ENCODE data around the gene HNF1A. TPM values are rescaled to one million over a fixed set of nuclear protein-coding genes. Genes with fewer than 3 reads are reported as not detected.

HNF1A gene
- total and polyA plus RNA-seq, 8 donors = 0.89 to 14.5 (median 6.0) TPM

DNA sequence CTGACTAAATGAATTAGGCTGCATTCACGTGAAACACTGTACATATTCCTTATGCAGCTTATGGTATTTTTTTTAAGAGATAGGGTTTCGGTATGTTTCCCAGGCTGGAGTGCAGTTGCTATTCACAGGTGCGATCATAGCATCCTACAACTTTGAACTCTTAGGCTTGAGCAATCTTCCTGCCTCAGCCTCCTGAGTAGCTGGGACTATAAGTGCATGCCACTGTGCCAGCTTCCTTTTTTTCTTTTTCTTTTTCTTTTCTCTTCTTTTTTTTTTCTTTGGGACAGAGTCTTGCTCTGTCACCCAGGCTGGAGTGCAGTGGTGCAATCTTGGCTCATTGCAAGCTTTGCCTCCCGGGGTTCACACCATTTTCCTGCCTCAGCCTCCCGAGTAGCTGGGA lies 38.3 kb upstream of the HNF1A start:
- Histone ChIP-seq H3K4me3 (no peak overlapping the region), H3K9me3 (no peaks in the 10 kb centered on the region), H3K4me1 (peaks cover 0 to 11% (median 2%) of the 10 kb centered on the region in 4 donors), H3K27me3 (peaks cover 0 to 13% (median 0%) of the 10 kb centered on the region in 3 donors), H3K36me3 (no peaks in the 10 kb centered on the region), H3K27ac (no peak overlapping the region)
- DNase-seq = no peak
- intact Hi-C loops (cut with DNase I; ENCODE audit: low total_unique reads) = no loop called here
- no peak for TF ChIP-seq POLR2AphosphoS5 (IDR thresholded peaks at IDR 0.05)
- TF ChIP-seq, protein P1, sequence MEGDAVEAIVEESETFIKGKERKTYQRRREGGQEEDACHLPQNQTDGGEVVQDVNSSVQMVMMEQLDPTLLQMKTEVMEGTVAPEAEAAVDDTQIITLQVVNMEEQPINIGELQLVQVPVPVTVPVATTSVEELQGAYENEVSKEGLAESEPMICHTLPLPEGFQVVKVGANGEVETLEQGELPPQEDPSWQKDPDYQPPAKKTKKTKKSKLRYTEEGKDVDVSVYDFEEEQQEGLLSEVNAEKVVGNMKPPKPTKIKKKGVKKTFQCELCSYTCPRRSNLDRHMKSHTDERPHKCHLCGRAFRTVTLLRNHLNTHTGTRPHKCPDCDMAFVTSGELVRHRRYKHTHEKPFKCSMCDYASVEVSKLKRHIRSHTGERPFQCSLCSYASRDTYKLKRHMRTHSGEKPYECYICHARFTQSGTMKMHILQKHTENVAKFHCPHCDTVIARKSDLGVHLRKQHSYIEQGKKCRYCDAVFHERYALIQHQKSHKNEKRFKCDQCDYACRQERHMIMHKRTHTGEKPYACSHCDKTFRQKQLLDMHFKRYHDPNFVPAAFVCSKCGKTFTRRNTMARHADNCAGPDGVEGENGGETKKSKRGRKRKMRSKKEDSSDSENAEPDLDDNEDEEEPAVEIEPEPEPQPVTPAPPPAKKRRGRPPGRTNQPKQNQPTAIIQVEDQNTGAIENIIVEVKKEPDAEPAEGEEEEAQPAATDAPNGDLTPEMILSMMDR (IDR thresholded peaks at IDR 0.05) = no peak
- no peak for TF ChIP-seq EP300 (IDR thresholded peaks at IDR 0.05)
- no peak for TF ChIP-seq POLR2A (IDR thresholded peaks at IDR 0.05)
- 38 to 62% (median 52%) methylated on average over 5 of the region's 5 CpGs for WGBS, 5 donors

DNA sequence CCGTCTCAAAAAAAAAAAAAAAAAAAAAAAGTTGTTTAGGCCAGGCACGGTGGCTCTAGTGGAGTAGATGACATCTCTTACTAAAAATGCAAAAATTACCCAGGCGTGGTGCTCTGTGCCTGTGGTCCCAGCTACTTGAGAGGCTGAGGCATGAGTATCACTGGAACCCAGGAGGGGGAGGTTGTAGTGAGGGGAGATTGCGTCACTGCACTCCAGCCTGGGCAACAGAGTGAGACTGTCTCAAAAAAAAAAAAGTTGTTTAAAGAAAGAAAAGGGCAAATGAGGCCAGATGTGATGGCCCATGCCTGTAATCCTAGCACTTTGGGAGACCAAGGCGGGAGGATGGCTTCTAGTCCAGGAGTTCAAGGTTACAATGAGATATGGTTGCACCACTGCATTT lies 37.5 kb upstream of the HNF1A start:
- TF ChIP-seq EP300 (IDR thresholded peaks at IDR 0.05) (no peak), POLR2A (IDR thresholded peaks at IDR 0.05) (no peak)
- WGBS, 5 donors = 70 to 81% (median 77%) methylated on average over 4 to 5 of the region's 5 CpGs
- Histone ChIP-seq H3K27me3 (peaks cover 0 to 13% (median 0%) of the 10 kb centered on the region in 3 donors), H3K4me3 (no peak overlapping the region), H3K36me3 (no peaks in the 10 kb centered on the region), H3K9me3 (no peaks in the 10 kb centered on the region), H3K4me1 (peaks cover 0 to 11% (median 2%) of the 10 kb centered on the region in 4 donors), H3K27ac (no peak overlapping the region)
- no peak for DNase-seq
- intact Hi-C loops (cut with DNase I; ENCODE audit: low total_unique reads) = no loop called here

DNA sequence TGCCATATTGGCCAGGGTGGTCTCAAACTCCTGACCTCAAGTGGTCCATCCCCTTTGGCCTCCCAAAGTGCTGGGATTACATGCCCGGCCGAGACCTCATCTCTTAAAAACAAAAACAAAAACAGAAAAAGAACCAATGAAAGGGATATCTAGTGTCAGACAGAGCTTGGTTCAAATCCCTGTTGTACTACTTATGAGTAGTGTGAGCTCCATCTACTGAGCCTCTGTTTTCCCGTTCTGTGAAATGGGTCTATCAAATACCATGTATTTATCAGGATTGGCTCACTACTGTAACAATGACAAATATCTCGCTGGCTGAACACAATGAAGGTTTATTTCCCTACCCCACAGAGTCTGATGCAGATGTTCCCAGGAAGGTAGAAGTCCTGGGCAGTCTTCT lies 36.9 kb upstream of the HNF1A start:
- 90 to 93% (median 92%) methylated on average over 4 of the region's 4 CpGs for WGBS, 5 donors
- H3K27ac ChIP-seq = no peak overlapping the region
- intact Hi-C loops (cut with DNase I; ENCODE audit: low total_unique reads) = no loop called here
- DNase-seq = no peak
- no peaks in the 10 kb centered on the region for H3K9me3 ChIP-seq
- H3K4me1 ChIP-seq = peaks cover 0 to 11% (median 2%) of the 10 kb centered on the region in 4 donors
- H3K4me3 ChIP-seq = no peak overlapping the region
- H3K36me3 ChIP-seq = no peaks in the 10 kb centered on the region
- H3K27me3 ChIP-seq = peaks cover 0 to 13% (median 0%) of the 10 kb centered on the region in 3 donors
- TF ChIP-seq POLR2A (IDR thresholded peaks at IDR 0.05) = no peak
- no peak for TF ChIP-seq POLR2AphosphoS5 (IDR thresholded peaks at IDR 0.05)
- no peak for TF ChIP-seq EP300 (IDR thresholded peaks at IDR 0.05)
- TF ChIP-seq, protein P1 (IDR thresholded peaks at IDR 0.05) = no peak

DNA sequence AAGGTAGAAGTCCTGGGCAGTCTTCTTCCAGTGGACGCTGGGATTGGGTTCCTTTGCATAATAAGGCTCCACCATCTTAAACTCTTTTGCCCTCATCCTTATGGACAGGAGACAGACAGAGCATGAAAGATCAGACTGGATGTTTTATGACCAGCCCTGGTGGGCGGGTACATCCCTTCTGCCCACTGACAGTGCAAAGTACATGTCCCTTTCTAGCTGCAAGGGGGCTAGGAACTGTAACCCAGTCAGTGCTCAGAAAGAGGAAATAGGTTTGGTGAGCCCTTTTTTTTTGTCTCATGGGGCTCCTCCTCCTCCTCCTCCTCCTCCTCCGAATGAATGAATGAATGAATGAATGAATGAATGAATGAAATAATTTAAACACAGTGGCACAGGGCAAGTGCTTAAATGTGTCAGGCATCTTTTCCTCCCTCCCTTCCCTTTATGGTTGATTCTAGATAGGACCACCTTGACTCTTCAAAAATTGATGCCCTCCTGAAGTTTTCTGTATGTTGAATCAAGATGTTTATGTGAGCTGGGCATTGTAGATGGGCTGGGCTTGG lies 36.4 kb upstream of the HNF1A start:
- TF ChIP-seq POLR2AphosphoS5 (IDR thresholded peaks at IDR 0.05) = no peak
- TF ChIP-seq, protein P1 (IDR thresholded peaks at IDR 0.05) = no peak
- TF ChIP-seq POLR2A (IDR thresholded peaks at IDR 0.05) = no peak
- TF ChIP-seq EP300 (IDR thresholded peaks at IDR 0.05) = no peak
- Histone ChIP-seq H3K27ac (no peak overlapping the region), H3K4me1 (peaks cover 0 to 11% (median 2%) of the 10 kb centered on the region in 4 donors), H3K9me3 (no peaks in the 10 kb centered on the region), H3K36me3 (no peaks in the 10 kb centered on the region), H3K27me3 (peaks cover 0 to 13% (median 0%) of the 10 kb centered on the region in 3 donors), H3K4me3 (no peak overlapping the region)
- DNase-seq = no peak
- intact Hi-C loops (cut with DNase I; ENCODE audit: low total_unique reads) = no loop called here
- WGBS, 5 donors = 66 to 77% (median 70%) methylated on average over 3 of the region's 3 CpGs

DNA sequence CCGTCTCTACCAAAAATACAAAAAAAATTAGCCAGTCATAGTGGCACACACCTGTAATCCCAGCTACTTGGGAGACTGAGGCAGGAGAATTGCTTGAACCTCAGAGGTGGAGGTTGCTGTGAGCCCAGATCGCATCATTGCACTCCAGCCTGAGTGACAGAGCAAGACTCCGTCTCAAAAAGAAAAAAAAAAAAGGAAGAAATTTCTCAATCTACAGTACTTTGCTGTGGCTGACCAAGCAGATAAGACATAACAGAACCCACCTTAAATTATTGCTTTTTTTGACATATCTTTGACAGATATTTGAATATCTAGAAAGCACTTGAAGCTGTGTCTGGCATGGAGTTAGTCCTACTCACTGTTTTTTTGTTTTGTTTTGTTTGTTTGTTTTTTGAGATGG lies 34.9 kb upstream of the HNF1A start:
- H3K27me3 ChIP-seq = no peaks in the 10 kb centered on the region
- no peak overlapping the region for H3K27ac ChIP-seq
- TF ChIP-seq POLR2A (IDR thresholded peaks at IDR 0.05) = no peak
- no peak for TF ChIP-seq POLR2AphosphoS5 (IDR thresholded peaks at IDR 0.05)
- TF ChIP-seq, protein P1 (IDR thresholded peaks at IDR 0.05) = no peak
- TF ChIP-seq EP300 (IDR thresholded peaks at IDR 0.05) = no peak
- intact Hi-C loops (cut with DNase I; ENCODE audit: low total_unique reads) = no loop called here
- H3K4me3 ChIP-seq = no peak overlapping the region
- H3K4me1 ChIP-seq = peaks cover 0 to 11% (median 2%) of the 10 kb centered on the region in 4 donors
- no peaks in the 10 kb centered on the region for H3K9me3 ChIP-seq
- WGBS, 5 donors = 67 to 84% (median 77%) methylated on average over 3 of the region's 3 CpGs
- DNase-seq = no peak
- H3K36me3 ChIP-seq = no peaks in the 10 kb centered on the region
